H9 (cell line): ENCODE results near the gene TMEM79. TPM values are rescaled to one million over a fixed set of nuclear protein-coding genes. Genes with fewer than 3 reads are reported as not detected.

ENCODE experiments used
- DNase-seq: peaks from one replicate; pipeline ENCODE4 v3.0.0-alpha.2; 2017
- H2AFZ ChIP-seq: one replicate; pipeline ENCODE4 v1.6.1; 2013; ENCODE audit warnings: mild to moderate bottlenecking, low read length, control low read depth, moderate library complexity
- H2AK5ac ChIP-seq: 2 replicates; pipeline ENCODE4 v1.6.1; 2013; ENCODE audit warnings: low read length, control low read depth, mixed read lengths; ENCODE audit not compliant: insufficient read length
- H2BK120ac ChIP-seq: one replicate; pipeline ENCODE4 v1.6.1; 2013; ENCODE audit warnings: low read depth, mild to moderate bottlenecking, low read length, control low read depth, inconsistent platforms; ENCODE audit not compliant: poor library complexity, severe bottlenecking
- H2BK12ac ChIP-seq: 2 replicates; pipeline ENCODE4 v1.6.1; 2013; ENCODE audit warnings: low read length, control low read depth, mixed read lengths, low read depth; ENCODE audit not compliant: insufficient read length
- H2BK15ac ChIP-seq: 2 replicates; pipeline ENCODE4 v1.6.1; 2013; ENCODE audit warnings: low read depth, low read length, control low read depth
- H2BK20ac ChIP-seq: one replicate; pipeline ENCODE4 v1.6.1; 2013; ENCODE audit warnings: low read depth, mild to moderate bottlenecking, low read length, control low read depth, inconsistent platforms; ENCODE audit not compliant: poor library complexity, severe bottlenecking
- H2BK5ac ChIP-seq: 2 replicates; pipeline ENCODE4 v1.6.1; 2013; ENCODE audit warnings: low read length, control low read depth, mixed read lengths; ENCODE audit not compliant: insufficient read length
- H3K14ac ChIP-seq: 2 replicates; pipeline ENCODE4 v1.6.1; 2013; ENCODE audit warnings: low read length, control low read depth; ENCODE audit not compliant: insufficient read depth
- H3K18ac ChIP-seq: 2 replicates; pipeline ENCODE4 v1.6.1; 2013; ENCODE audit warnings: low read depth, mild to moderate bottlenecking, mixed read lengths, low read length, control low read depth; ENCODE audit not compliant: insufficient read length
- H3K23ac ChIP-seq: 2 replicates; pipeline ENCODE4 v1.6.1; 2013; ENCODE audit warnings: low read length, control low read depth, mixed read lengths, low read depth; ENCODE audit not compliant: insufficient read length
- H3K23me2 ChIP-seq: 2 replicates; pipeline ENCODE4 v1.6.1; 2013; ENCODE audit warnings: low read depth, mild to moderate bottlenecking, mixed read lengths, low read length, control low read depth; ENCODE audit not compliant: insufficient read length, poor library complexity, severe bottlenecking
- H3K27ac ChIP-seq: 2 replicates; pipeline ENCODE4 v1.5.1; 2013; ENCODE audit warnings: low read length, control low read depth, mixed read lengths, low read depth; ENCODE audit not compliant: insufficient read length
- H3K27me3 ChIP-seq: 2 replicates; pipeline ENCODE4 v1.6.1; 2013; ENCODE audit warnings: low read length, control low read depth, inconsistent platforms; ENCODE audit not compliant: insufficient read depth
- H3K4ac ChIP-seq: 2 replicates; pipeline ENCODE4 v1.6.1; 2013; ENCODE audit warnings: low read depth, mild to moderate bottlenecking, control low read depth, inconsistent platforms, low read length, moderate library complexity
- H3K4me1 ChIP-seq: 2 replicates; pipeline ENCODE4 v1.6.1; 2013; ENCODE audit warnings: low read length, control low read depth, inconsistent platforms; ENCODE audit not compliant: insufficient read depth
- H3K4me2 ChIP-seq: 2 replicates; pipeline ENCODE4 v1.6.1; 2013; ENCODE audit warnings: low read length, control low read depth, mixed read lengths; ENCODE audit not compliant: insufficient read length, insufficient read depth
- H3K56ac ChIP-seq: 2 replicates; pipeline ENCODE4 v1.6.1; 2013; ENCODE audit warnings: low read depth, mild to moderate bottlenecking, mixed read lengths, low read length, control low read depth; ENCODE audit not compliant: insufficient read length
- H3K79me1 ChIP-seq: 2 replicates; pipeline ENCODE4 v1.6.1; 2013; ENCODE audit warnings: low read depth, mild to moderate bottlenecking, moderate library complexity, low read length, control low read depth, inconsistent platforms; ENCODE audit not compliant: insufficient read depth, poor library complexity, severe bottlenecking
- H3K79me2 ChIP-seq: 2 replicates; pipeline ENCODE4 v1.6.1; 2013; ENCODE audit warnings: low read length, control low read depth, inconsistent platforms; ENCODE audit not compliant: insufficient read depth
- H3K9ac ChIP-seq: 2 replicates; pipeline ENCODE4 v1.6.1; 2013; ENCODE audit warnings: low read length, control low read depth, mixed read lengths; ENCODE audit not compliant: insufficient read length; ENCODE audit errors: extremely low read depth
- H3K9me3 ChIP-seq: one replicate; pipeline ENCODE4 v1.6.1; 2013; ENCODE audit warnings: low read depth, low read length, inconsistent platforms; ENCODE audit not compliant: control insufficient read depth
- H3T11ph ChIP-seq: one replicate; pipeline ENCODE4 v1.6.1; 2013; ENCODE audit warnings: mild to moderate bottlenecking, low read length, control low read depth, inconsistent platforms
- H4K20me1 ChIP-seq: one replicate; pipeline ENCODE4 v1.6.1; 2013; ENCODE audit not compliant: control insufficient read depth, insufficient read length, insufficient read depth
- H4K5ac ChIP-seq: 2 replicates; pipeline ENCODE4 v1.6.1; 2013; ENCODE audit warnings: low read depth, mild to moderate bottlenecking, mixed read lengths, low read length, control low read depth; ENCODE audit not compliant: insufficient read length
- H4K8ac ChIP-seq: replicated peaks from 2 replicates; pipeline ENCODE4 v1.6.1; 2013; ENCODE audit warnings: low read length, control low read depth, mixed read lengths, low read depth; ENCODE audit not compliant: insufficient read length
- H4K91ac ChIP-seq: 2 replicates; pipeline ENCODE4 v1.6.1; 2013; ENCODE audit warnings: low read depth, mild to moderate bottlenecking, moderate library complexity, mixed read lengths, low read length, control low read depth; ENCODE audit not compliant: insufficient read length
- H3K27ac Mint-ChIP-seq, 3 experiments: 2 replicates in 2 of 3; 3 replicates in 1 of 3; pipeline ENCODE4 v1.8.0; 2020 to 2021; ENCODE audit warnings: mixed read lengths in 3 of 3, mild to moderate bottlenecking in 1 of 3, moderate library complexity in 1 of 3
- H3K27me3 Mint-ChIP-seq: 2 replicates; pipeline ENCODE4 v1.8.0; 2021; ENCODE audit warnings: low read depth, mild to moderate bottlenecking, moderate library complexity, mixed read lengths
- H3K36me3 Mint-ChIP-seq, 3 experiments: 2 replicates in 2 of 3; 3 replicates in 1 of 3; pipeline ENCODE4 v1.8.0; 2020 to 2021; ENCODE audit warnings: low read depth in 3 of 3, mixed read lengths in 3 of 3; ENCODE audit not compliant: insufficient read depth in 1 of 3
- H3K4me1 Mint-ChIP-seq, 2 experiments: 2 replicates each; pipeline ENCODE4 v1.8.0; 2020; ENCODE audit warnings: mixed read lengths in 2 of 2
- H3K4me3 Mint-ChIP-seq, 2 experiments: 2 replicates in 1 of 2; 3 replicates in 1 of 2; pipeline ENCODE4 v1.8.0; 2020 to 2021; ENCODE audit warnings: mild to moderate bottlenecking in 2 of 2, mixed read lengths in 2 of 2, moderate library complexity in 1 of 2
- H3K9me3 Mint-ChIP-seq, 2 experiments: 2 replicates in 1 of 2; 3 replicates in 1 of 2; pipeline ENCODE4 v1.8.0; 2020; ENCODE audit warnings: mild to moderate bottlenecking in 2 of 2, mixed read lengths in 2 of 2, moderate library complexity in 1 of 2
- CTCF ChIP-seq: fragments of 200-600 bp; sonication (generic); conservative IDR thresholded peaks from 3 replicates; pipeline ENCODE4 v1.8.0; 2021; ENCODE audit warnings: antibody characterized with exemption, mild to moderate bottlenecking
- WGBS: extraction: QIAGEN DNeasy Blood & Tissue Kit; methylation state at CpG from one replicate; pipeline ENCODE4 v1.1.7; 2013; ENCODE audit warnings: missing lambda C conversion rate, low lambda C conversion rate, mixed read lengths; ENCODE audit not compliant: insufficient read length; ENCODE audit errors: extremely low coverage; 5-methylcytosine and 5-hydroxymethylcytosine counted together
- total RNA-seq: library from RNA; stranded (reverse); gene quantifications from 2 replicates; pipeline ENCODE4 v1.2.1, GENCODE V29; 2021

TMEM79 gene
- total RNA-seq, 1 experiment from 2014 or later = 2.6 TPM

DNA sequence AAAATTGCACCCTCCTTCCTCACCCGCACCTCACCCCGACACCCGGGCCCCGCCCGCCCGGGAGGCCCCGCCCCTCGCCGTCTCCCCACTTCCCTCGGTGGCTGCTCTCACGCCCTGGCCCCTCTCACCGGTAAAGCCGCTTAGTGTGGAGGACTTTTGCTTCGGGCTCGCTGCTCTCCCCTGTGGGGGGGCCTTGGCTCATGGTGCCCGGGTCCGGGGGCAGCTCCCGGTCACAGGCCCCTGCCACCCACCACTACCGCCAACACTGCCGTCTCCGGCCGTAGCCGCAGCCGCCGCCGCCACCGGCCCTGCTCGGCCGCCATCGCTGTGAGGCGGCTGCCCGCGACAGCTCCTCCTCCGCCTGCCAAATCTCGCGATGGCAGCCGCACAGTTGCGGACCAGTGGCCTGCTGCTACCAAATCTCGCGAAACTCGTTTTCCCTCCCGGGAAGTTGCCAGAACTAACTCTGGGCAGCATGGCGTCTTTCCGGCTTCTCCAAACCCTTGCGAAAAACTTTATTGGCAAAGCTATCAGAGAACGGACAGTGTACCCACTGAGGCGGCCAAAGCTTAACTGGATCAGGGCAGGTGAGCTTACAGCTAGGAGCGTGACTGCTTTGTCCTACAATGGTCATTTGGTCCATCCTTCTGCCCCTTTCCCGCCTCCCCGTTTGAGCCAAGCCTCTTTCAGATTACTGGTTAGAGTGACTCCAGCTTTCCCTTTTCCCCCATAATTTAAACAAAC is 1.5 kb upstream of the TMEM79 start, which contains the start of gene SMG5:
Gene SMG5, minus strand, starts transcription at position 347 of the 744 bp plus-strand sequence. Its CDS starts 145 bp downstream, at position 202.
- no peak within 1 kb of the TSS for H2BK120ac ChIP-seq
- H3K27ac Mint-ChIP-seq = peak within 1 kb of the TSS; percentile 97 to 98 (median 97)
- no peak within 1 kb of the TSS for H2AK5ac ChIP-seq
- peaks cover 24 to 29% of the 10 kb centered on the region in 2 experiments for H3K4me1 Mint-ChIP-seq
- TF ChIP-seq CTCF = no peak
- H3K79me1 ChIP-seq = peaks cover 5% of the 10 kb centered on the region
- no peak within 1 kb of the TSS; the same call in 1 of the 2 replicates for H3K4ac ChIP-seq
- H2AFZ ChIP-seq = no peak within 1 kb of the TSS
- H2BK5ac ChIP-seq = no peak within 1 kb of the TSS
- peaks cover 22% of the 10 kb centered on the region for H3K79me2 ChIP-seq
- H3K18ac ChIP-seq = peak within 1 kb of the TSS; percentile 79
- DNase-seq = peak; percentile 98
- no peaks in the 10 kb centered on the region; the same call in 1 of the 2 replicates for H3K27me3 Mint-ChIP-seq
- H3K9me3 ChIP-seq = no peaks in the 10 kb centered on the region
- H2BK12ac ChIP-seq = no peak within 1 kb of the TSS
- H3K23ac ChIP-seq = no peak within 1 kb of the TSS
- H3K27me3 ChIP-seq = no peaks in the 10 kb centered on the region
- H3K9me3 Mint-ChIP-seq = no peaks in the 10 kb centered on the region
- peak within 1 kb of the TSS; percentile 93 for H3K4me2 ChIP-seq
- H3T11ph ChIP-seq = no peak within 1 kb of the TSS
- H4K8ac ChIP-seq = no peak within 1 kb of the TSS
- WGBS = no CpG with 5 or more reads among the region's 50 CpGs
- peak within 1 kb of the TSS; percentile 97 to 98 for H3K4me3 Mint-ChIP-seq
- H3K14ac ChIP-seq = peak within 1 kb of the TSS; percentile 91
- no peak within 1 kb of the TSS for H3K56ac ChIP-seq
- H3K4me1 ChIP-seq = no peaks in the 10 kb centered on the region
- peak within 1 kb of the TSS; percentile 8 for H3K27ac ChIP-seq
- H3K23me2 ChIP-seq = peaks cover 12% of the 10 kb centered on the region
- H2BK20ac ChIP-seq = no peak within 1 kb of the TSS
- H4K20me1 ChIP-seq = no peaks in the 10 kb centered on the region
- peak within 1 kb of the TSS; percentile 31 for H4K5ac ChIP-seq
- peaks cover 13 to 19% (median 14%) of the 10 kb centered on the region in 3 experiments; a peak in 6 of 7 replicates for H3K36me3 Mint-ChIP-seq
- H4K91ac ChIP-seq = no peak within 1 kb of the TSS
- peak within 1 kb of the TSS; percentile 92 for H3K9ac ChIP-seq
- H2BK15ac ChIP-seq = no peak within 1 kb of the TSS
